Measurements from ENCODE around the gene CLASP1. TPM values are rescaled to one million over a fixed set of nuclear protein-coding genes. Genes with fewer than 3 reads are reported as not detected.

Gene CLASP1
- total RNA-seq, 1 donor from 2014 or later = 90.4 TPM

DNA sequence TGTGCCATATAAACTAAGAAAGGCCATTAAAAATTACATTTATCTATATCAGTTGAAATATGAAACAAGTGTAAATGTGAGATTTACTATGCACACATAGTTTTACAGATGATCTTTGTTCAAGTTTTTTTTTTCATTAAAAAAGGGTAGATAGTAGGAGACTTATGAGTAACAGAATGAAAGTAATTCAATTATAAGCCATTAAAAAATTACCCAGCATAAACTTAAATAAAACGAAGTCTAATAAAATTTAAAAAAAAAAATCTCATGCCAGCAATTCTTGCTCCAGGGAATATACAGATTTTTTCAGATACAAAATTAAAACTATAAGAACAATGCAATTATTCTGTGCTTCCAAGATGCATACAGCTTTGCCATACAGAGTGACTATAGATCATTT lies 236.9 kb downstream of the CLASP1 start:
- Histone ChIP-seq H3K4me1 (no peaks in the 10 kb centered on the region), H3K36me3 (peaks cover 0 to 30% of the 10 kb centered on the region in 2 donors), H3K27ac (no peak overlapping the region), H3K27me3 (no peaks in the 10 kb centered on the region), H3K4me3 (no peak overlapping the region), H3K9me3 (no peaks in the 10 kb centered on the region)
- no peak for TF ChIP-seq POLR2A (IDR thresholded peaks at IDR 0.05)
- TF ChIP-seq POLR2AphosphoS5 (IDR thresholded peaks at IDR 0.05; ENCODE audit: insufficient read depth in 1 of 2, low read depth in 1 of 2) = no peak
- TF ChIP-seq, protein P1, sequence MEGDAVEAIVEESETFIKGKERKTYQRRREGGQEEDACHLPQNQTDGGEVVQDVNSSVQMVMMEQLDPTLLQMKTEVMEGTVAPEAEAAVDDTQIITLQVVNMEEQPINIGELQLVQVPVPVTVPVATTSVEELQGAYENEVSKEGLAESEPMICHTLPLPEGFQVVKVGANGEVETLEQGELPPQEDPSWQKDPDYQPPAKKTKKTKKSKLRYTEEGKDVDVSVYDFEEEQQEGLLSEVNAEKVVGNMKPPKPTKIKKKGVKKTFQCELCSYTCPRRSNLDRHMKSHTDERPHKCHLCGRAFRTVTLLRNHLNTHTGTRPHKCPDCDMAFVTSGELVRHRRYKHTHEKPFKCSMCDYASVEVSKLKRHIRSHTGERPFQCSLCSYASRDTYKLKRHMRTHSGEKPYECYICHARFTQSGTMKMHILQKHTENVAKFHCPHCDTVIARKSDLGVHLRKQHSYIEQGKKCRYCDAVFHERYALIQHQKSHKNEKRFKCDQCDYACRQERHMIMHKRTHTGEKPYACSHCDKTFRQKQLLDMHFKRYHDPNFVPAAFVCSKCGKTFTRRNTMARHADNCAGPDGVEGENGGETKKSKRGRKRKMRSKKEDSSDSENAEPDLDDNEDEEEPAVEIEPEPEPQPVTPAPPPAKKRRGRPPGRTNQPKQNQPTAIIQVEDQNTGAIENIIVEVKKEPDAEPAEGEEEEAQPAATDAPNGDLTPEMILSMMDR (IDR thresholded peaks at IDR 0.05) = no peak
- intact Hi-C loops (cut with DNase I) = no loop called here
- no peak for DNase-seq (ENCODE audit: extremely low spot score in 2 of 2)

DNA sequence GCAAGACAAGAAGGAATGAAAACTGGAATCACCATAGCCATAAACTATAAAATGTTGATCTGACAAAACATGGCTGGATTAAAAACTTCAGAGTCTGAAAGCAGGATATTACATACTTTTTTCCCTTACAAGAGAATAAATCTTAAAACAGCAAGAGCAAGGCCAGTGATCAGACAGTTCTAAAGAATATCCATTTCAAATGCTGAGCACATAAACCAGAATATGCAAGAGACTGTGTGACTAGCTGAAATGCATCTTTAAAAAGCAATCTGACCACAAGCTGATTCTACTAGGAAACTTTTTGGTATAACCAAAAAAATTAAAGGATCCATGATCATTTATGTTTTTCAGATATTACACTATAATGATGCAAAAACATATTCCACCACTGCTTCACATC lies 239.3 kb downstream of the CLASP1 start:
- Histone ChIP-seq H3K4me3 (no peak overlapping the region), H3K27ac (no peak overlapping the region), H3K36me3 (peaks cover 0 to 49% of the 10 kb centered on the region in 2 donors), H3K9me3 (no peaks in the 10 kb centered on the region), H3K27me3 (no peaks in the 10 kb centered on the region), H3K4me1 (no peaks in the 10 kb centered on the region)
- no peak for DNase-seq (ENCODE audit: extremely low spot score in 2 of 2)
- intact Hi-C loops (cut with DNase I) = loop anchor here (10.0 kb wide), 1 partner anchor 305 kb away; no protein-coding TSS in a partner anchor
- TF ChIP-seq, protein P1 (IDR thresholded peaks at IDR 0.05) = no peak
- TF ChIP-seq POLR2A (IDR thresholded peaks at IDR 0.05) (no peak), POLR2AphosphoS5 (IDR thresholded peaks at IDR 0.05; ENCODE audit: insufficient read depth in 1 of 2, low read depth in 1 of 2) (no peak)

DNA sequence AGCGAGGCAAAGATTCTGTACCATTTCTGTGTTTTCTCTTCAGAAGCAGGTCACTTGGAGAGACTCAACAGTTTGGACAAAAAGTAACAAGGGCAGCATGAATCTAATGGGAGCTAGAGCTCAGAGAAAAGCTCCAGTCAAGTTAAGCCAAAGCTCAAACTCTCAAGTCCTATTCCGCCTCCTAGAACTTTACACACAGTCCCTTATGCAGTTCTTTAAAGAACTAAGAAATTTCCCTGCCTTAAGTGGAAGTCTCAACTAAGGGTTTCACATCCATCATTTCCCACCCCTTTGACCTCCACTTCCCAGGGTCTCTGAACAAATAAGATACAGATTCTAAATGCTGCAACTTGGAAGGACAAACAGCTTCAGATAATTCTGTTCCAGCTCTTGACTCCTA lies 239.9 kb downstream of the CLASP1 start:
- H3K4me3 ChIP-seq = no peak overlapping the region
- TF ChIP-seq POLR2AphosphoS5 (IDR thresholded peaks at IDR 0.05; ENCODE audit: insufficient read depth in 1 of 2, low read depth in 1 of 2) = no peak
- no peak for TF ChIP-seq POLR2A (IDR thresholded peaks at IDR 0.05)
- TF ChIP-seq, protein P1 (IDR thresholded peaks at IDR 0.05) = no peak
- H3K9me3 ChIP-seq = no peaks in the 10 kb centered on the region
- no peak for DNase-seq (ENCODE audit: extremely low spot score in 2 of 2)
- peaks cover 0 to 53% of the 10 kb centered on the region in 2 donors for H3K36me3 ChIP-seq
- no peaks in the 10 kb centered on the region for H3K4me1 ChIP-seq
- no peak overlapping the region for H3K27ac ChIP-seq
- intact Hi-C loops (cut with DNase I) = loop anchor here (10.0 kb wide), 1 partner anchor 305 kb away; no protein-coding TSS in a partner anchor
- H3K27me3 ChIP-seq = no peaks in the 10 kb centered on the region

DNA sequence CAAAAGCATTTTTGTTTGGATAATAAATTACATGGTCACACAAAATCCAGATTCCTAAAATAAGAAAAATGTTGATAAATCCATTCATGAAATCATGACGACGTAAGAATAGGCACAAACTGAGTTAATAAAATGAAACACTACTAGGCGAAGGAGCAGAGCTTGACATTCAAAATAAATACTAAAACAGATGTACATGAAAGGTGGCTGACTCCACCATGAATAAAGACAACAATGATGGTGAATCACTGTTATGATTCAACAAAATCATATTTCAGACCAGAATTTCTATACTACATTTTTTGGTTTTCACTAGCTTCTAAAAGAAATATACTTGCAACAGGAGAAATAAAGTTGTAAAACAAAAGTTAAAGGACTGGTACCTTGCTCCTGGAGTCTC lies 240.6 kb downstream of the CLASP1 start:
- H3K4me3 ChIP-seq = no peak overlapping the region
- intact Hi-C loops (cut with DNase I) = loop anchor here (10.0 kb wide), 1 partner anchor 306 kb away; no protein-coding TSS in a partner anchor
- no peak overlapping the region for H3K27ac ChIP-seq
- H3K4me1 ChIP-seq = no peaks in the 10 kb centered on the region
- DNase-seq (ENCODE audit: extremely low spot score in 2 of 2) = no peak
- H3K27me3 ChIP-seq = no peaks in the 10 kb centered on the region
- H3K36me3 ChIP-seq = peaks cover 0 to 59% of the 10 kb centered on the region in 2 donors
- TF ChIP-seq POLR2AphosphoS5 (IDR thresholded peaks at IDR 0.05; ENCODE audit: insufficient read depth in 1 of 2, low read depth in 1 of 2) = no peak
- TF ChIP-seq POLR2A (IDR thresholded peaks at IDR 0.05) = no peak
- TF ChIP-seq, protein P1 (IDR thresholded peaks at IDR 0.05) = no peak
- no peaks in the 10 kb centered on the region for H3K9me3 ChIP-seq

DNA sequence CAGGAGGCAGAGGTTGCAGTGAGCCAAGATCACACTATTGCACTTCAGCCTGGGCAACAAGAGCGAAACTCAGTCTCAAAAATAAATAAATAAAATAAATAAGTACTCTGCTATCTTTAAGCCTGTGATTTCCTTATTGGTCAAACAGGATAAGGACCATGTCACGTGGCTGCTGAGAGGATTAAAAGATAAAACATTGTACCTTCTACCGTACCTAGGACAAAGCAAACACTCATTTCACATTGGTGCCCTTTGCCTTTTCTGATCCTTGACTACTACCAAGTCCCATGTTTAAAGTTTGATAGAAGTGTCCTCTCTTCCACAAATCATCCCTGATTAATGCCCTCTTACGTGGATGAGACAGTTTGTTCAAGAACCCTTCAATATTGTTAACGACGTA lies 244.0 kb downstream of the CLASP1 start:
- intact Hi-C loops (cut with DNase I) = loop anchor here (10.0 kb wide), 1 partner anchor 310 kb away; no protein-coding TSS in a partner anchor
- Histone ChIP-seq H3K4me3 (no peak overlapping the region), H3K27me3 (no peaks in the 10 kb centered on the region), H3K27ac (no peak overlapping the region), H3K4me1 (no peaks in the 10 kb centered on the region), H3K36me3 (peaks cover 0 to 69% of the 10 kb centered on the region in 2 donors), H3K9me3 (no peaks in the 10 kb centered on the region)
- TF ChIP-seq POLR2AphosphoS5 (IDR thresholded peaks at IDR 0.05; ENCODE audit: insufficient read depth in 1 of 2, low read depth in 1 of 2) (no peak), POLR2A (IDR thresholded peaks at IDR 0.05) (no peak)
- TF ChIP-seq, protein P1 (IDR thresholded peaks at IDR 0.05) = no peak
- no peak for DNase-seq (ENCODE audit: extremely low spot score in 2 of 2)

Data from vagina (tissue), 2 donors.